NB4 (cell line): Measurements from ENCODE around the gene B4GALT1.

Experiments used
- MYC ChIP-seq: IDR thresholded peaks from 2 replicates; pipeline ENCODE4 v1.6.1; 2011; ENCODE audit warnings: low read depth, low read length
- POLR2A ChIP-seq: IDR thresholded peaks from 2 replicates; pipeline ENCODE4 v1.6.1; 2011; ENCODE audit warnings: mild to moderate bottlenecking; ENCODE audit not compliant: insufficient read length; ENCODE audit errors: extremely low read depth
- TF ChIP-seq, protein P1 (sequence below): IDR thresholded peaks from one replicate; pipeline ENCODE4 v1.5.1; 2012; ENCODE audit warnings: low read depth, low read length

DNA sequence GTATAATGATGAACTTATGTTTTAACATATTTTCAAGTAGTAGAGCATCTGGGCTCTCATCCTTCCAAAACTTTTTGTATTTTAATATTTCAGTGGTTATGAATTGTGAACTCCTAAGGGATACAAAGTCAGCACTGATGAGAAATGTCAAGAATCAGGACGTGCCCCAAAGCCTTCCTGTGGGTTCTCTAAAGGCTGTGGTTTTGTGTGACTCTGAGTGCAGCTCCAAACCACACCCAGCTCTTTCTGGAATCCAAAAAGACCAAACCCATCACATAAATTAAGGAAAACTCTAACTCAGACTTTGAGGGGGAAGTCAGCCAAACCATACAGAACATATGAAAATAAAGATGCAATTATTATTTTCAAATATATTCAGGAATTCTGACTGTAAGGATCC is 49.8 kb downstream of the B4GALT1 start:
- TF ChIP-seq, protein P1, sequence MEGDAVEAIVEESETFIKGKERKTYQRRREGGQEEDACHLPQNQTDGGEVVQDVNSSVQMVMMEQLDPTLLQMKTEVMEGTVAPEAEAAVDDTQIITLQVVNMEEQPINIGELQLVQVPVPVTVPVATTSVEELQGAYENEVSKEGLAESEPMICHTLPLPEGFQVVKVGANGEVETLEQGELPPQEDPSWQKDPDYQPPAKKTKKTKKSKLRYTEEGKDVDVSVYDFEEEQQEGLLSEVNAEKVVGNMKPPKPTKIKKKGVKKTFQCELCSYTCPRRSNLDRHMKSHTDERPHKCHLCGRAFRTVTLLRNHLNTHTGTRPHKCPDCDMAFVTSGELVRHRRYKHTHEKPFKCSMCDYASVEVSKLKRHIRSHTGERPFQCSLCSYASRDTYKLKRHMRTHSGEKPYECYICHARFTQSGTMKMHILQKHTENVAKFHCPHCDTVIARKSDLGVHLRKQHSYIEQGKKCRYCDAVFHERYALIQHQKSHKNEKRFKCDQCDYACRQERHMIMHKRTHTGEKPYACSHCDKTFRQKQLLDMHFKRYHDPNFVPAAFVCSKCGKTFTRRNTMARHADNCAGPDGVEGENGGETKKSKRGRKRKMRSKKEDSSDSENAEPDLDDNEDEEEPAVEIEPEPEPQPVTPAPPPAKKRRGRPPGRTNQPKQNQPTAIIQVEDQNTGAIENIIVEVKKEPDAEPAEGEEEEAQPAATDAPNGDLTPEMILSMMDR, result no peak
- TF ChIP-seq MYC, result no peak
- no peak for TF ChIP-seq POLR2A
